Measurements from ENCODE around the gene MYO16. TPM values are rescaled to one million over a fixed set of nuclear protein-coding genes. Genes with fewer than 3 reads are reported as not detected.

MYO16 gene
- polyA plus RNA-seq, 2 of the 4 experiments (the other 2 are of a cell fraction): 0.03 to 0.06 TPM

DNA sequence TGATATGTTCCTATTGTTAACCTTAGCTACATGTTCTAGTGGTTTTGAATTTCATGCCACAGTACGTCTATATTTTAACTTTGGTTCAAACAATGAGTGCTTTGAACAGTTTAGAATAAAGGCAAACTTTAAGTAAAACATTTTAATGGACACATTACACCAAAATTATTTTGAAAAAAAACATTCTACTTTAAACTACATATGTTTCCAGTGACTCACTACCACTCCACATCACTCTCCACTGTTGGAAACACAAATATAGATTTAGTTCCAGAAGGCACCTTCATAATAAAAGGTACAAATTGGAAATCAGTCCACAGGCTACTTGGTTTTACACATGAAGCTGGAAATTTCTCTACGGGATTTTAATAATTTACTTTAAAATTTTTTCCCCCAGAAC, 373.5 kb downstream of the MYO16 start:
- no peak overlapping the region for H3K4me3 ChIP-seq
- no peak for FAIRE-seq
- no peak overlapping the region for H3K27ac ChIP-seq
- CTCF ChIA-PET: interaction anchor here (0.6 kb wide), 1 partner anchor 125 kb away, joined by 4 read pairs; no protein-coding TSS in a partner anchor
- TF ChIP-seq FOSL2 (IDR thresholded peaks at IDR 0.05) (no peak), FOSL2 (CRISPR knock-in tag; IDR thresholded peaks at IDR 0.05) (no peak)
- no peak overlapping the region for H3K4me2 ChIP-seq
- DNase-seq (ENCODE audit: low read depth in 1 of 2, low spot score in 1 of 2): no peak
- H3K4me1 ChIP-seq: no peaks in the 10 kb centered on the region
- POLR2A ChIA-PET: no interaction called here
- 35% methylated on average over 2 of the region's 2 CpGs for WGBS (ENCODE audit: missing lambda C conversion rate)
- no peak for ATAC-seq
- H3K9me3 ChIP-seq: no peaks in the 10 kb centered on the region

DNA sequence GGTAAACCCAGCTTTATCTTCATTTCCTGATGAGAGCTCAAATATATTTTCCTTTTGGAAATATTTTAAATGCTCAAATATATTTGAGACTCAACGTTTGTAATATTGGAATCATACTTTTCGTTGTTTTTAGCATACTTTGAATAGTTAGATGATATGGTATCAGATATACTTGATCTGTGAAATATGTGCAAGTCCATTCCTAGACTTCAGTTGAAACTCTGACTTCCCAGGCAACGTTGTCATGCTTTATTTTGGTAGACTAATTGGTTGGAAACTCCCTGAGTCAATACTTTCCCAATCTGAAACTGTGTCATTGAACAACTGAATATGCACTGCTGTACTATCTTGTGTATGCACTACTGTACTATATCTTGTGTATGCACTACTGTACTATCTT, 378.5 kb downstream of the MYO16 start:
- no peak for FAIRE-seq

GRCh38 chr13:109009756-109010155, 380.3 kb downstream of the MYO16 start:
- no peak overlapping the region for H3K27ac ChIP-seq
- no peak overlapping the region for H3K4me3 ChIP-seq
- 64% methylated on average over 4 of the region's 4 CpGs for WGBS (ENCODE audit: missing lambda C conversion rate)
- no peak overlapping the region for H3K4me2 ChIP-seq
- ATAC-seq: no peak
- no peak for FAIRE-seq
- H3K4me1 ChIP-seq: no peaks in the 10 kb centered on the region
- ChIA-PET POLR2A (no interaction called here), CTCF (no interaction called here)
- DNase-seq (ENCODE audit: low read depth in 1 of 2, low spot score in 1 of 2): no peak
- TF ChIP-seq KDM5A (IDR thresholded peaks at IDR 0.05): no peak
- no peaks in the 10 kb centered on the region for H3K9me3 ChIP-seq

More for the DNA sequence above, 378.5 kb downstream of the MYO16 start:
- Histone ChIP-seq H3K4me1 (no peaks in the 10 kb centered on the region), H3K4me3 (no peak overlapping the region), H3K4me2 (no peak overlapping the region), H3K27ac (no peak overlapping the region), H3K9me3 (no peaks in the 10 kb centered on the region)
- ChIA-PET POLR2A (no interaction called here), CTCF (no interaction called here)
- DNase-seq (ENCODE audit: low read depth in 1 of 2, low spot score in 1 of 2) (no peak), ATAC-seq (no peak)
- 18% methylated on average over 3 of the region's 3 CpGs for WGBS (ENCODE audit: missing lambda C conversion rate)
- TF ChIP-seq EHF (CRISPR knock-in tag; IDR thresholded peaks at IDR 0.05) (no peak), ZFP36 (IDR thresholded peaks at IDR 0.05; ENCODE audit: borderline replicate concordance, partially characterized antibody) (no peak), FOSL2 (IDR thresholded peaks at IDR 0.05) (no peak), FOSL2 (CRISPR knock-in tag; IDR thresholded peaks at IDR 0.05) (no peak), ZSCAN20 (CRISPR knock-in tag; IDR thresholded peaks at IDR 0.05) (no peak), CBX8 (IDR thresholded peaks at IDR 0.05) (no peak), POLR2A (IDR thresholded peaks at IDR 0.05; ENCODE audit: low read length) (no peak), ZC3H11A (IDR thresholded peaks at IDR 0.05) (no peak), CBX2 (IDR thresholded peaks at IDR 0.05; ENCODE audit: borderline replicate concordance, low read depth) (no peak), GATA3 (IDR thresholded peaks at IDR 0.05; ENCODE audit: borderline replicate concordance) (no peak), FOXS1 (CRISPR knock-in tag; IDR thresholded peaks at IDR 0.05) (no peak), NPAS2 (CRISPR knock-in tag; IDR thresholded peaks at IDR 0.05; ENCODE audit: borderline replicate concordance) (no peak), NR3C1 (IDR thresholded peaks at IDR 0.05) (no peak), PHF8 (IDR thresholded peaks at IDR 0.05; ENCODE audit: borderline replicate concordance, low read depth) (no peak), SREBF2 (IDR thresholded peaks at IDR 0.05) (no peak), ESRRA (IDR thresholded peaks at IDR 0.05; ENCODE audit: borderline replicate concordance, low read length) (no peak), KDM1A (IDR thresholded peaks at IDR 0.05; ENCODE audit: low read depth) (no peak)
- TF ChIP-seq, protein P1, sequence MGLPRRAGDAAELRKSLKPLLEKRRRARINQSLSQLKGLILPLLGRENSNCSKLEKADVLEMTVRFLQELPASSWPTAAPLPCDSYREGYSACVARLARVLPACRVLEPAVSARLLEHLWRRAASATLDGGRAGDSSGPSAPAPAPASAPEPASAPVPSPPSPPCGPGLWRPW (IDR thresholded peaks at IDR 0.05): no peak
- TF ChIP-seq, protein P2, sequence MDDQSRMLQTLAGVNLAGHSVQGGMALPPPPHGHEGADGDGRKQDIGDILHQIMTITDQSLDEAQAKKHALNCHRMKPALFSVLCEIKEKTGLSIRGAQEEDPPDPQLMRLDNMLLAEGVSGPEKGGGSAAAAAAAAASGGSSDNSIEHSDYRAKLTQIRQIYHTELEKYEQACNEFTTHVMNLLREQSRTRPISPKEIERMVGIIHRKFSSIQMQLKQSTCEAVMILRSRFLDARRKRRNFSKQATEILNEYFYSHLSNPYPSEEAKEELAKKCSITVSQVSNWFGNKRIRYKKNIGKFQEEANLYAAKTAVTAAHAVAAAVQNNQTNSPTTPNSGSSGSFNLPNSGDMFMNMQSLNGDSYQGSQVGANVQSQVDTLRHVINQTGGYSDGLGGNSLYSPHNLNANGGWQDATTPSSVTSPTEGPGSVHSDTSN (IDR thresholded peaks at IDR 0.05): no peak

- Histone ChIP-seq H3K4me2 (no peak overlapping the region), H3K27ac (no peak overlapping the region), H3K4me1 (no peaks in the 10 kb centered on the region), H3K9me3 (no peaks in the 10 kb centered on the region), H3K4me3 (no peak overlapping the region)
- ChIA-PET CTCF (no interaction called here), POLR2A (no interaction called here)
- 86% methylated on average over 1 of the region's 1 CpG for whole genome bisulfite sequencing (ENCODE audit: missing lambda C conversion rate)
- DNase-seq (ENCODE audit: low read depth in 1 of 2, low spot score in 1 of 2) (no peak), FAIRE-seq (no peak), ATAC-seq (no peak)
- TF ChIP-seq CHD4 (IDR thresholded peaks at IDR 0.05; ENCODE audit: borderline replicate concordance) (no peak), HMGXB4 (CRISPR knock-in tag; IDR thresholded peaks at IDR 0.05; ENCODE audit: borderline replicate concordance) (no peak), ZNF302 (CRISPR knock-in tag; IDR thresholded peaks at IDR 0.05) (no peak), RAD21 (conservative IDR thresholded peaks at IDR 0.05 in 1 of 2, IDR thresholded peaks at IDR 0.05 in 1 of 2) (no peak), MAX (IDR thresholded peaks at IDR 0.05) (no peak), MAZ (IDR thresholded peaks at IDR 0.05; ENCODE audit: borderline replicate concordance, low read depth, low read length) (no peak), RFX5 (IDR thresholded peaks at IDR 0.05) (no peak), KDM5A (IDR thresholded peaks at IDR 0.05) (no peak), CBX8 (IDR thresholded peaks at IDR 0.05) (no peak), ESRRA (IDR thresholded peaks at IDR 0.05; ENCODE audit: borderline replicate concordance, low read length) (no peak)
- TF ChIP-seq, protein P3, sequence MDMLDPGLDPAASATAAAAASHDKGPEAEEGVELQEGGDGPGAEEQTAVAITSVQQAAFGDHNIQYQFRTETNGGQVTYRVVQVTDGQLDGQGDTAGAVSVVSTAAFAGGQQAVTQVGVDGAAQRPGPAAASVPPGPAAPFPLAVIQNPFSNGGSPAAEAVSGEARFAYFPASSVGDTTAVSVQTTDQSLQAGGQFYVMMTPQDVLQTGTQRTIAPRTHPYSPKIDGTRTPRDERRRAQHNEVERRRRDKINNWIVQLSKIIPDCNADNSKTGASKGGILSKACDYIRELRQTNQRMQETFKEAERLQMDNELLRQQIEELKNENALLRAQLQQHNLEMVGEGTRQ (IDR thresholded peaks at IDR 0.05): no peak
- TF ChIP-seq, protein P1 (IDR thresholded peaks at IDR 0.05): no peak
Measured at GRCh38 chr13:109010912-109011311, 381.5 kb downstream of the MYO16 start.
